ENCODE data around the gene GIMAP5. TPM values are rescaled to one million over a fixed set of nuclear protein-coding genes. Genes with fewer than 3 reads are reported as not detected.

Gene GIMAP5
- total RNA-seq, 5 donors from 2014 or later (not counting 1 experiment from before 2014, with no cell fraction given): 82.8 to 271 (median 248) TPM

GRCh38 chr7:150736864-150737263 is 354 bp upstream of the GIMAP5 start:
- H3K4me1 ChIP-seq (ENCODE audit: control insufficient read depth in 1 of 2, extremely low read depth in 1 of 2, insufficient read depth in 2 of 2, low read length in 2 of 2): peaks cover 38 to 56% of the 10 kb centered on the region in 2 experiments
- POLR2A ChIA-PET: interaction anchor here in 1 of 2 donors (0.7 kb wide), 1 partner anchor 288 kb away, joined by 7 read pairs; no protein-coding TSS in a partner anchor
- peak; percentile 8 to 18 (median 12) for ATAC-seq (replicated peaks in 1 of 4)

GRCh38 chr7:150738092-150738491 is 874 bp downstream of the GIMAP5 start:
- H3K27me3 ChIP-seq (replicated peaks in 1 of 2; ENCODE audit: control insufficient read depth in 2 of 2, extremely low read depth in 1 of 2, insufficient read depth in 2 of 2, low read length in 1 of 2): no peaks in the 10 kb centered on the region
- H3K9me3 ChIP-seq: no peaks in the 10 kb centered on the region
- peak overlapping the region; percentile 93 to 99 (median 93) for H3K4me3 Mint-ChIP-seq
- H3K36me3 Mint-ChIP-seq: peaks cover 56% of the 10 kb centered on the region
- peak overlapping the region; percentile 43 for H3K27ac ChIP-seq (ENCODE audit: low read length)
- H3K36me3 ChIP-seq (ENCODE audit: control insufficient read depth in 2 of 2, extremely low read depth in 1 of 2, insufficient read depth in 1 of 2, low read length in 1 of 2): peaks cover 8 to 34% of the 10 kb centered on the region in 2 donors
- H3K27ac Mint-ChIP-seq: peak overlapping the region; percentile 94 to 99
- WGBS (ENCODE audit: insufficient coverage): 20% methylated on average over 1 of the region's 5 CpGs
- ChIA-PET POLR2A (interaction anchor here in 1 of 2 donors (0.5 to 1.1 kb wide), 2 partner anchors 224 to 257 kb away, joined by 3 read pairs; partner anchors contain the start of gene GIMAP7), CTCF (interaction anchor here in 1 of 2 donors (0.6 to 0.8 kb wide), 2 partner anchors 17 to 22 kb away, joined by 3 to 9 read pairs; partner anchors contain the start of gene GIMAP1)
- no peaks in the 10 kb centered on the region for H3K9me3 Mint-ChIP-seq
- no peaks in the 10 kb centered on the region for H3K27me3 Mint-ChIP-seq
- peaks cover 41 to 56% of the 10 kb centered on the region in 2 experiments for H3K4me1 ChIP-seq (ENCODE audit: control insufficient read depth in 1 of 2, extremely low read depth in 1 of 2, insufficient read depth in 2 of 2, low read length in 2 of 2)
- peak overlapping the region; percentile 59 to 91 for H3K4me3 ChIP-seq (ENCODE audit: control insufficient read depth in 1 of 2, extremely low read depth in 1 of 2, low read length in 1 of 2)
- H3K4me1 Mint-ChIP-seq: peaks cover 65 to 86% (median 69%) of the 10 kb centered on the region in 3 donors
- ATAC-seq (replicated peaks in 1 of 4) (peak in 1 of 4 experiments; percentile 20), DNase-seq (peak in 3 of 35 experiments; percentile 30 to 45 (median 41))

More at GRCh38 chr7:150736864-150737263, 354 bp upstream of the GIMAP5 start:
- Histone ChIP-seq H3K4me3 (ENCODE audit: control insufficient read depth in 1 of 2, extremely low read depth in 1 of 2, low read length in 1 of 2) (peak overlapping the region; percentile 59 to 91), H3K36me3 (ENCODE audit: control insufficient read depth in 2 of 2, extremely low read depth in 1 of 2, insufficient read depth in 1 of 2, low read length in 1 of 2) (peaks cover 0 to 21% of the 10 kb centered on the region in 2 donors), H3K27me3 (replicated peaks in 1 of 2; ENCODE audit: control insufficient read depth in 2 of 2, extremely low read depth in 1 of 2, insufficient read depth in 2 of 2, low read length in 1 of 2) (no peaks in the 10 kb centered on the region), H3K9me3 (no peaks in the 10 kb centered on the region), H3K27ac (ENCODE audit: low read length) (peak overlapping the region; percentile 43)
- CTCF ChIA-PET: interaction anchor here in 1 of 2 donors (0.8 kb wide), 1 partner anchor 288 kb away, joined by 3 read pairs; no protein-coding TSS in a partner anchor
- Mint-ChIP-seq H3K4me1 (peaks cover 65 to 86% (median 69%) of the 10 kb centered on the region in 3 donors), H3K27me3 (no peaks in the 10 kb centered on the region), H3K4me3 (peak overlapping the region; percentile 93 to 99 (median 93)), H3K9me3 (no peaks in the 10 kb centered on the region), H3K27ac (peak overlapping the region; percentile 94 to 99), H3K36me3 (peaks cover 44% of the 10 kb centered on the region)
- WGBS (ENCODE audit: insufficient coverage): 27% methylated on average over 3 of the region's 4 CpGs
- no peak for DNase-seq

- Histone ChIP-seq H3K27me3 (replicated peaks in 1 of 2; ENCODE audit: control insufficient read depth in 2 of 2, extremely low read depth in 1 of 2, insufficient read depth in 2 of 2, low read length in 1 of 2) (no peaks in the 10 kb centered on the region), H3K36me3 (ENCODE audit: control insufficient read depth in 2 of 2, extremely low read depth in 1 of 2, insufficient read depth in 1 of 2, low read length in 1 of 2) (peaks cover 12 to 39% of the 10 kb centered on the region in 2 donors), H3K4me1 (ENCODE audit: control insufficient read depth in 1 of 2, extremely low read depth in 1 of 2, insufficient read depth in 2 of 2, low read length in 2 of 2) (peaks cover 44 to 57% of the 10 kb centered on the region in 2 experiments), H3K9me3 (no peaks in the 10 kb centered on the region), H3K27ac (ENCODE audit: low read length) (peak overlapping the region; percentile 43), H3K4me3 (ENCODE audit: control insufficient read depth in 1 of 2, extremely low read depth in 1 of 2, low read length in 1 of 2) (peak overlapping the region; percentile 59 to 91)
- Mint-ChIP-seq H3K36me3 (peaks cover 61% of the 10 kb centered on the region), H3K4me1 (peaks cover 65 to 86% (median 69%) of the 10 kb centered on the region in 3 donors), H3K9me3 (no peaks in the 10 kb centered on the region), H3K27ac (peak overlapping the region; percentile 94 to 99), H3K27me3 (no peaks in the 10 kb centered on the region), H3K4me3 (peak overlapping the region; percentile 93 to 99 (median 93))
- DNase-seq: no peak
- WGBS (ENCODE audit: insufficient coverage): 5% methylated on average over 3 of the region's 5 CpGs
- ChIA-PET POLR2A (interaction anchor here in 1 of 2 donors (0.5 to 1.1 kb wide), 2 partner anchors 34 to 224 kb away, joined by 3 to 4 read pairs; partner anchors contain the start of gene GIMAP7), CTCF (interaction anchor here (0.6 to 1.6 kb wide), 3 partner anchors 16 to 290 kb away, joined by 3 to 9 read pairs (median 4); partner anchors contain the start of gene GIMAP1 (in 1 of the 2))
- ATAC-seq (replicated peaks in 1 of 4): peak in 3 of 4 experiments; percentile 10 to 27 (median 21)
Observed at GRCh38 chr7:150738591-150739001, 1.4 kb downstream of the GIMAP5 start.

GRCh38 chr7:150739033-150739432 is 1.8 kb downstream of the GIMAP5 start:
- POLR2A ChIA-PET: interaction anchor here in 1 of 2 donors (0.5 to 1.1 kb wide), 3 partner anchors 20 to 225 kb away, joined by 3 to 4 read pairs (median 4); partner anchors contain the start of gene GIMAP7
- no peaks in the 10 kb centered on the region for H3K9me3 ChIP-seq
- peak overlapping the region; percentile 43 for H3K27ac ChIP-seq (ENCODE audit: low read length)
- H3K4me1 ChIP-seq (ENCODE audit: control insufficient read depth in 1 of 2, extremely low read depth in 1 of 2, insufficient read depth in 2 of 2, low read length in 2 of 2): peaks cover 48 to 57% of the 10 kb centered on the region in 2 experiments
- H3K4me3 Mint-ChIP-seq: peak overlapping the region; percentile 93 to 99 (median 93)
- H3K4me1 Mint-ChIP-seq: peaks cover 65 to 86% (median 69%) of the 10 kb centered on the region in 3 donors
- H3K27me3 Mint-ChIP-seq: no peaks in the 10 kb centered on the region
- peak overlapping the region; percentile 59 to 91 for H3K4me3 ChIP-seq (ENCODE audit: control insufficient read depth in 1 of 2, extremely low read depth in 1 of 2, low read length in 1 of 2)
- no peaks in the 10 kb centered on the region for H3K27me3 ChIP-seq (replicated peaks in 1 of 2; ENCODE audit: control insufficient read depth in 2 of 2, extremely low read depth in 1 of 2, insufficient read depth in 2 of 2, low read length in 1 of 2)
- peaks cover 12 to 43% of the 10 kb centered on the region in 2 donors for H3K36me3 ChIP-seq (ENCODE audit: control insufficient read depth in 2 of 2, extremely low read depth in 1 of 2, insufficient read depth in 1 of 2, low read length in 1 of 2)
- no peak for ATAC-seq (replicated peaks in 1 of 4)
- CTCF ChIA-PET: interaction anchor here (0.8 to 1.6 kb wide), 2 partner anchors 16 to 290 kb away, joined by 4 to 9 read pairs; no protein-coding TSS in a partner anchor
- peaks cover 66% of the 10 kb centered on the region for H3K36me3 Mint-ChIP-seq
- no peaks in the 10 kb centered on the region for H3K9me3 Mint-ChIP-seq
- no peak for DNase-seq
- H3K27ac Mint-ChIP-seq: peak overlapping the region; percentile 94 to 99

GRCh38 chr7:150740053-150740452 is 2.8 kb downstream of the GIMAP5 start:
- Histone ChIP-seq H3K27me3 (replicated peaks in 1 of 2; ENCODE audit: control insufficient read depth in 2 of 2, extremely low read depth in 1 of 2, insufficient read depth in 2 of 2, low read length in 1 of 2) (no peaks in the 10 kb centered on the region), H3K36me3 (ENCODE audit: control insufficient read depth in 2 of 2, extremely low read depth in 1 of 2, insufficient read depth in 1 of 2, low read length in 1 of 2) (peaks cover 13 to 52% of the 10 kb centered on the region in 2 donors), H3K9me3 (no peaks in the 10 kb centered on the region), H3K4me1 (ENCODE audit: control insufficient read depth in 1 of 2, extremely low read depth in 1 of 2, insufficient read depth in 2 of 2, low read length in 2 of 2) (peaks cover 51 to 57% of the 10 kb centered on the region in 2 experiments), H3K4me3 (ENCODE audit: control insufficient read depth in 1 of 2, extremely low read depth in 1 of 2, low read length in 1 of 2) (peak overlapping the region; percentile 59 to 91), H3K27ac (ENCODE audit: low read length) (peak overlapping the region; percentile 43)
- Mint-ChIP-seq H3K9me3 (no peaks in the 10 kb centered on the region), H3K36me3 (peaks cover 75% of the 10 kb centered on the region), H3K4me1 (peaks cover 65 to 86% (median 69%) of the 10 kb centered on the region in 3 donors), H3K27me3 (no peaks in the 10 kb centered on the region), H3K27ac (peak overlapping the region; percentile 94 to 99), H3K4me3 (peak overlapping the region; percentile 93 to 99 (median 93))
- DNase-seq: no peak
- WGBS (ENCODE audit: insufficient coverage): 6% methylated on average over 5 of the region's 10 CpGs
- POLR2A ChIA-PET: no interaction called here
- CTCF ChIA-PET: interaction anchor here in 1 of 2 donors (1.6 kb wide), 1 partner anchor 291 kb away, joined by 4 read pairs; no protein-coding TSS in a partner anchor
- ATAC-seq (replicated peaks in 1 of 4): no peak

GRCh38 chr7:150742286-150742968 is 5.2 kb downstream of the GIMAP5 start:
- DNase-seq: peak in 3 of 35 experiments; percentile 31 to 32 (median 32)
- ChIA-PET POLR2A (interaction anchor here (0.5 to 0.6 kb wide), 2 partner anchors 11 to 688 kb away, joined by 3 to 7 read pairs; no protein-coding TSS in a partner anchor), CTCF (interaction anchor here in 1 of 2 donors (0.6 to 1.4 kb wide), 4 partner anchors 12 to 173 kb away, joined by 3 to 4 read pairs (median 4); no protein-coding TSS in a partner anchor)
- Mint-ChIP-seq H3K27ac (peak overlapping the region; percentile 94 to 99), H3K27me3 (no peaks in the 10 kb centered on the region), H3K36me3 (peaks cover 83% of the 10 kb centered on the region), H3K4me1 (peaks cover 71 to 90% (median 73%) of the 10 kb centered on the region in 3 donors), H3K4me3 (peak overlapping the region; percentile 93 to 99 (median 93)), H3K9me3 (no peaks in the 10 kb centered on the region)
- H3K9me3 ChIP-seq: no peaks in the 10 kb centered on the region
- H3K36me3 ChIP-seq (ENCODE audit: control insufficient read depth in 2 of 2, extremely low read depth in 1 of 2, insufficient read depth in 1 of 2, low read length in 1 of 2): peaks cover 18 to 60% of the 10 kb centered on the region in 2 donors
- ATAC-seq (replicated peaks in 1 of 4): no peak
- 21% methylated on average over 11 of the region's 14 CpGs for WGBS (ENCODE audit: insufficient coverage)
- peak overlapping the region; percentile 43 for H3K27ac ChIP-seq (ENCODE audit: low read length)
- peaks cover 56 to 62% of the 10 kb centered on the region in 2 experiments for H3K4me1 ChIP-seq (ENCODE audit: control insufficient read depth in 1 of 2, extremely low read depth in 1 of 2, insufficient read depth in 2 of 2, low read length in 2 of 2)
- H3K4me3 ChIP-seq (ENCODE audit: control insufficient read depth in 1 of 2, extremely low read depth in 1 of 2, low read length in 1 of 2): peak overlapping the region; percentile 59 to 66
- no peaks in the 10 kb centered on the region for H3K27me3 ChIP-seq (replicated peaks in 1 of 2; ENCODE audit: control insufficient read depth in 2 of 2, extremely low read depth in 1 of 2, insufficient read depth in 2 of 2, low read length in 1 of 2)
